Measurements from ENCODE around the gene NEDD9. TPM values are rescaled to one million over a fixed set of nuclear protein-coding genes. Genes with fewer than 3 reads are reported as not detected.

The NEDD9 gene
- total and polyA plus RNA-seq, 2 of the 13 experiments (the other 11 are each of a cell fraction or from before 2014, with no cell fraction given) = 27.1 to 389 TPM

DNA sequence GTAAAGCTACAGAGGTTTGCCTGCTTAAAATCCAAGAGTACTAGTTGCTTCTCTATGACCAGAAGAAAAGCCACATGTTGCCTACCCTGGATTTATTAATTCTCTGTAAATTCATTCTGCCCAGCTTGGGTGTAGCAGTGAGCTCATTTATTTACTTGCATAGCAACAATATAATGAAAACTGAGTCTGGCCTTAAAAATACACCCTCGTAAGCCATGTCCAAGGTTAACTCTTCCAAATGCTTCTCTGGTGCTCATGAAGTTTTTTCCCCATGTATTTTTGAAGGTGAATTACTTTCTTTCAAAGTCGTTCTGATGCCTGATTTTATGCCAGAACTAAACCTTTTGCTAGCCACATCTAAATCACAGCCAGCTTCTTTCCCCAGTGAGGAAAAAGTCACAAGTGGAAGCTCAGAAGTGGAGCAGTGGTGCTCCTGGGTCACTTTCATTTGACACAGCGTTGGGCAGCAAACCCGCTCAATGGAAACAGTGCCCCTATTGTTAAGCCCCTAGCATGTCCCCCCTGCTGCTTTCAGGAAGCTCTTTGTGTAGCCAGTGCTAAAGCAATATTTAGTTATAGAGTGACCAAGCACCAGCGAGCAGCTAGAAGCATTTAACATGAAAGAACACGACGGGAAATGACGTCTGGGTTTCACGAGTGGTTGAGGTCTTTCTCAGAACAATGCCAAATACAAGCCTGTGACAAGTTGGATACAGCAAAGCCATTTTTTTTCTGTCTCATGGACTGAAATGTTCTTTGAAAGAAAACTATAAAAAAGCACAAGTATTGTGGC, 29.8 kb downstream of the NEDD9 start (continued):
- TF ChIP-seq ZNF333 (CRISPR knock-in tag; IDR thresholded peaks at IDR 0.05; ENCODE audit: borderline replicate concordance) = no peak
- TF ChIP-seq SETDB1 (CRISPR knock-in tag; IDR thresholded peaks at IDR 0.05; ENCODE audit: borderline replicate concordance) = no peak
- TF ChIP-seq, protein P1, sequence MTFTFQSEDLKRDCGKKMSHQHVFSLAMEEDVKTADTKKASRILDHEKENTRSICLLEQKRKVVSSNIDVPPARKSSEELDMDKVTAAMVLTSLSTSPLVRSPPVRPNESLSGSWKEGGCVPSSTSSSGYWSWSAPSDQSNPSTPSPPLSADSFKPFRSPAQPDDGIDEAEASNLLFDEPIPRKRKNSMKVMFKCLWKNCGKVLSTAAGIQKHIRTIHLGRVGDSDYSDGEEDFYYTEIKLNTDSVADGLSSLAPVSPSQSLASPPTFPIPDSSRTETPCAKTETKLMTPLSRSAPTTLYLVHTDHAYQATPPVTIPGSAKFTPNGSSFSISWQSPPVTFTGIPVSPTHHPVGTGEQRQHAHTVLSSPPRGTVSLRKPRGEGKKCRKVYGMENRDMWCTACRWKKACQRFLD (CRISPR knock-in tag; IDR thresholded peaks at IDR 0.05; ENCODE audit: borderline replicate concordance) = no peak
- no peak for TF ChIP-seq KDM4B (CRISPR knock-in tag; IDR thresholded peaks at IDR 0.05)
- TF ChIP-seq NCOA5 (CRISPR knock-in tag; IDR thresholded peaks at IDR 0.05) = no peak
- peak; percentile 22 for TF ChIP-seq ZEB1 (IDR thresholded peaks at IDR 0.05; ENCODE audit: insufficient replicate concordance, low read depth)
- TF ChIP-seq, protein P2, sequence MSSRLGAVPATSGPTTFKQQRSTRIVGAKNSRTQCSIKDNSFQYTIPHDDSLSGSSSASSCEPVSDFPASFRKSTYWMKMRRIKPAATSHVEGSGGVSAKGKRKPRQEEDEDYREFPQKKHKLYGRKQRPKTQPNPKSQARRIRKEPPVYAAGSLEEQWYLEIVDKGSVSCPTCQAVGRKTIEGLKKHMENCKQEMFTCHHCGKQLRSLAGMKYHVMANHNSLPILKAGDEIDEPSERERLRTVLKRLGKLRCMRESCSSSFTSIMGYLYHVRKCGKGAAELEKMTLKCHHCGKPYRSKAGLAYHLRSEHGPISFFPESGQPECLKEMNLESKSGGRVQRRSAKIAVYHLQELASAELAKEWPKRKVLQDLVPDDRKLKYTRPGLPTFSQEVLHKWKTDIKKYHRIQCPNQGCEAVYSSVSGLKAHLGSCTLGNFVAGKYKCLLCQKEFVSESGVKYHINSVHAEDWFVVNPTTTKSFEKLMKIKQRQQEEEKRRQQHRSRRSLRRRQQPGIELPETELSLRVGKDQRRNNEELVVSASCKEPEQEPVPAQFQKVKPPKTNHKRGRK (CRISPR knock-in tag; IDR thresholded peaks at IDR 0.05) = peak; percentile 23; the same call in 1 of the 2 replicates
- no peak for TF ChIP-seq ZNF737 (CRISPR knock-in tag; IDR thresholded peaks at IDR 0.05; ENCODE audit: borderline replicate concordance)
- TF ChIP-seq, protein P3, sequence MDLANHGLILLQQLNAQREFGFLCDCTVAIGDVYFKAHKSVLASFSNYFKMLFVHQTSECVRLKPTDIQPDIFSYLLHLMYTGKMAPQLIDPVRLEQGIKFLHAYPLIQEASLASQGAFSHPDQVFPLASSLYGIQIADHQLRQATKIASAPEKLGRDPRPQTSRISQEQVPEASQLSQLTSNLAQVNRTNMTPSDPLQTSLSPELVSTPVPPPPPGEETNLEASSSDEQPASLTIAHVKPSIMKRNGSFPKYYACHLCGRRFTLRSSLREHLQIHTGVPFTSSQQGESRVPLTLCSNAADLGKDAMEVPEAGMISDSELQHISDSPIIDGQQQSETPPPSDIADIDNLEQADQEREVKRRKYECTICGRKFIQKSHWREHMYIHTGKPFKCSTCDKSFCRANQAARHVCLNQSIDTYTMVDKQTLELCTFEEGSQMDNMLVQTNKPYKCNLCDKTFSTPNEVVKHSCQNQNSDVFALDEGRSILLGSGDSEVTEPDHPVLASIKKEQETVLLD (CRISPR knock-in tag; IDR thresholded peaks at IDR 0.05; ENCODE audit: low read depth) = no peak
- TF ChIP-seq HMGA1 (CRISPR knock-in tag; conservative IDR thresholded peaks at IDR 0.05) = no peak
- TF ChIP-seq ZKSCAN1 (IDR thresholded peaks at IDR 0.05; ENCODE audit: low read length) = no peak
- TF ChIP-seq ZSCAN9 (CRISPR knock-in tag; IDR thresholded peaks at IDR 0.05; ENCODE audit: borderline replicate concordance) = peak; percentile 79; the same call in 1 of the 2 replicates
- TF ChIP-seq, protein P4, sequence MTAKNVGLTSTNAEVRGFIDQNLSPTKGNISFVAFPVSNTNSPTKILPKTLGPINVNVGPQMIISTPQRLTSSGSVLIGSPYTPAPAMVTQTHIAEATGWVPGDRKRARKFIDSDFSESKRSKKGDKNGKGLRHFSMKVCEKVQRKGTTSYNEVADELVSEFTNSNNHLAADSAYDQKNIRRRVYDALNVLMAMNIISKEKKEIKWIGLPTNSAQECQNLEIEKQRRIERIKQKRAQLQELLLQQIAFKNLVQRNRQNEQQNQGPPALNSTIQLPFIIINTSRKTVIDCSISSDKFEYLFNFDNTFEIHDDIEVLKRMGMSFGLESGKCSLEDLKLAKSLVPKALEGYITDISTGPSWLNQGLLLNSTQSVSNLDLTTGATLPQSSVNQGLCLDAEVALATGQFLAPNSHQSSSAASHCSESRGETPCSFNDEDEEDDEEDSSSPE (CRISPR knock-in tag; IDR thresholded peaks at IDR 0.05) = no peak; the same call in 1 of the 2 replicates
- TF ChIP-seq ARNT (IDR thresholded peaks at IDR 0.05) = no peak
- peak; percentile 52 for TF ChIP-seq KDM6A (CRISPR knock-in tag; IDR thresholded peaks at IDR 0.05; ENCODE audit: low read depth)
- TF ChIP-seq SCMH1 (CRISPR knock-in tag; IDR thresholded peaks at IDR 0.05; ENCODE audit: borderline replicate concordance) = no peak
- TF ChIP-seq TCF7 (IDR thresholded peaks at IDR 0.05; ENCODE audit: low read depth) = peak; percentile 91
- TF ChIP-seq ZSCAN30 (CRISPR knock-in tag; IDR thresholded peaks at IDR 0.05) = no peak
- peak; percentile 97 for TF ChIP-seq RBM22 (optimal IDR thresholded peaks at IDR 0.05; ENCODE audit: low read length)

All from HepG2 (cell line).